Measurements from ENCODE around the gene RASSF3.
A peak's percentile ranks its signal among the peaks of the same experiment; 100 is the strongest.

RASSF3 gene

DNA sequence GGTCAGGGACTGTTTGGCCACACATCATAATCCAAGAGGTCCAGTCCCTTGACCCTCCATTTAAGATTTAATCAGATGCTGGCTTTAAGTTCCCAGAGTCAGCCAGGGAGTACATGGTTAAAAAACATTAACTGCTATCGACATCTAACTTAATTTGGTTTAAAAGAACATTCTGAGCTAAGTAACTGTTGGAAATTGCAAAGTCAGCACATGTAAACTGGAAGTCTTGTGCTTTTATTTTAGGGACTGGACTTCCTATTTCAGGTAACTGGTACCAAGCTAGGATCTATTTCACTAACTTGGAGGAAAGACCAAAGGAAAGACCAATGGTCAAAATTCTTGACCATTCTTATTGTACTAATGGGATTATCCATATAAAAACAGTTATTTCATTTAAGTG lies 108.4 kb downstream of the RASSF3 start:
- Histone ChIP-seq H3K23ac (ENCODE audit: low read length) (no peak overlapping the region), H4K8ac (ENCODE audit: low read depth, low read length) (no peak overlapping the region), H3K79me1 (ENCODE audit: low read length) (no peaks in the 10 kb centered on the region), H3K14ac (ENCODE audit: low read length) (no peak overlapping the region), H4K12ac (ENCODE audit: low read depth, low read length) (no peak overlapping the region), H3K4me3 (ENCODE audit: low read depth, low read length) (no peak overlapping the region), H2BK5ac (ENCODE audit: low read depth, low read length, poor library complexity) (no peak overlapping the region), H4K91ac (ENCODE audit: low read depth, low read length) (no peak overlapping the region), H3K27ac (ENCODE audit: low read depth, low read length) (no peak overlapping the region), H3K4me1 (ENCODE audit: control insufficient read depth in 1 of 2, insufficient read depth in 2 of 2, low read length in 2 of 2) (no peaks in the 10 kb centered on the region), H2AK5ac (ENCODE audit: low read length) (no peak overlapping the region), H3K36me3 (ENCODE audit: control insufficient read depth in 1 of 2, insufficient read depth in 2 of 2, low read length in 2 of 2) (peaks cover 4 to 23% of the 10 kb centered on the region in 2 experiments), H3K4me2 (ENCODE audit: low read length) (no peak overlapping the region), H3K79me2 (ENCODE audit: control insufficient read depth, insufficient read depth, low read length, poor library complexity) (no peaks in the 10 kb centered on the region), H3K9ac (ENCODE audit: low read length) (no peak overlapping the region), H3K9me3 (ENCODE audit: insufficient read depth, low read depth, low read length) (no peaks in the 10 kb centered on the region), H2BK120ac (ENCODE audit: insufficient read depth, low read length, poor library complexity) (no peak overlapping the region), H3K27me3 (ENCODE audit: insufficient read depth, low read length) (no peaks in the 10 kb centered on the region), H2BK12ac (ENCODE audit: low read length) (no peak overlapping the region), H3K18ac (ENCODE audit: low read length) (no peak overlapping the region), H3K4ac (ENCODE audit: low read depth, low read length) (no peak overlapping the region), H2AFZ (ENCODE audit: insufficient read depth, low read length, poor library complexity) (no peak overlapping the region)
- WGBS (ENCODE audit: extremely low coverage, insufficient coverage, insufficient read length), result no CpG with 5 or more reads among the region's 1 CpG
- no peak for DNase-seq

DNA sequence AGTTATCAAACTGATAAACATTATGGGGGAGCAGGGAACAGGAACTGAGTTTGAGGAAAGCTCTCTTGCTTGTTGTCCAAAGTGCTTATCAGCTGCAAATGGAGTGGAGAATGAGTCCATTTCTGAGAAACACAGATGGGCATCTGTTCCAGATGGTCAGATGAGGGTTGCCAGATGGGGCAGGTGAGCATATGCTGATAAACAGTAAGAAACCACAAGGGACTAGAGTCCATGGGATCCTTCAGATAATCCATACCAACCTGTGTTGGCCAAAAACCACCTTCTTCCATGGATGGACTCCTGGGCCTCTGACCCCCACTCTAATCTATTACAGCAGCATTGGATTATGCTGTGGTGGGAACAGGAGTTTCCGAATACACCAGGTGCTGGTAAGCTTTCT lies 110.6 kb downstream of the RASSF3 start:
- Histone ChIP-seq H3K4me3 (ENCODE audit: low read depth, low read length) (no peak overlapping the region), H3K18ac (ENCODE audit: low read length) (no peak overlapping the region), H2AFZ (ENCODE audit: insufficient read depth, low read length, poor library complexity) (no peak overlapping the region), H4K12ac (ENCODE audit: low read depth, low read length) (no peak overlapping the region), H4K8ac (ENCODE audit: low read depth, low read length) (no peak overlapping the region), H3K4me2 (ENCODE audit: low read length) (no peak overlapping the region), H3K27me3 (ENCODE audit: insufficient read depth, low read length) (no peaks in the 10 kb centered on the region), H3K14ac (ENCODE audit: low read length) (no peak overlapping the region), H2BK120ac (ENCODE audit: insufficient read depth, low read length, poor library complexity) (no peak overlapping the region), H2AK5ac (ENCODE audit: low read length) (no peak overlapping the region), H3K36me3 (ENCODE audit: control insufficient read depth in 1 of 2, insufficient read depth in 2 of 2, low read length in 2 of 2) (peaks cover 4 to 18% of the 10 kb centered on the region in 2 experiments), H2BK12ac (ENCODE audit: low read length) (no peak overlapping the region), H3K4ac (ENCODE audit: low read depth, low read length) (no peak overlapping the region), H3K27ac (ENCODE audit: low read depth, low read length) (no peak overlapping the region), H3K4me1 (ENCODE audit: control insufficient read depth in 1 of 2, insufficient read depth in 2 of 2, low read length in 2 of 2) (peaks cover 0 to 6% of the 10 kb centered on the region in 2 experiments), H3K79me2 (ENCODE audit: control insufficient read depth, insufficient read depth, low read length, poor library complexity) (no peaks in the 10 kb centered on the region), H3K9me3 (ENCODE audit: insufficient read depth, low read depth, low read length) (no peaks in the 10 kb centered on the region), H3K79me1 (ENCODE audit: low read length) (no peaks in the 10 kb centered on the region), H3K9ac (ENCODE audit: low read length) (no peak overlapping the region), H2BK5ac (ENCODE audit: low read depth, low read length, poor library complexity) (no peak overlapping the region), H4K91ac (ENCODE audit: low read depth, low read length) (no peak overlapping the region), H3K23ac (ENCODE audit: low read length) (no peak overlapping the region)
- no CpG with 5 or more reads among the region's 1 CpG for WGBS (ENCODE audit: extremely low coverage, insufficient coverage, insufficient read length)
- no peak for DNase-seq

DNA sequence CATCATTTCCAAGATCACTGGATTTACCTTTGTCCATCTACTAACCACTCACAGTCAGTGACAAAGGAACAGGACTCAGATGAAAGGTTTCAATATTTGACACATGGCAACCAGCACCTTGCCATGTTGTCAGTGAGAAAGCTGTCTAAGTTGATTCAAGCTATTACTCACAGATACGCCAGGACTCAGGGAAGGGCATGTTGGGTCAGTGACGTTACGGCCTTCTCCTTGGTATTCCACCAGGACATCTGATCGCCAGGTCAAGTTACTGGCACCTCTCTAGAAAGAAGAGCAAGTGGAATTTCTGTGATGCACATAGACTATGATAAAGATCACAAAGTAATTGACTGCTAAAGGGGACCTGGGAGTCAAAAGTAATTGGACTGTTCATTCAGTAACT lies 112.5 kb downstream of the RASSF3 start:
- no peaks in the 10 kb centered on the region for H3K79me1 ChIP-seq (ENCODE audit: low read length)
- H3K18ac ChIP-seq (ENCODE audit: low read length), result no peak overlapping the region
- H3K27ac ChIP-seq (ENCODE audit: low read depth, low read length), result no peak overlapping the region
- H4K91ac ChIP-seq (ENCODE audit: low read depth, low read length), result no peak overlapping the region
- peak; percentile 90 to 92 for DNase-seq
- no peak overlapping the region for H3K14ac ChIP-seq (ENCODE audit: low read length)
- H3K9ac ChIP-seq (ENCODE audit: low read length), result no peak overlapping the region
- no peak overlapping the region for H2BK5ac ChIP-seq (ENCODE audit: low read depth, low read length, poor library complexity)
- no peaks in the 10 kb centered on the region for H3K79me2 ChIP-seq (ENCODE audit: control insufficient read depth, insufficient read depth, low read length, poor library complexity)
- no peak overlapping the region for H4K12ac ChIP-seq (ENCODE audit: low read depth, low read length)
- no CpG with 5 or more reads among the region's 4 CpGs for WGBS (ENCODE audit: extremely low coverage, insufficient coverage, insufficient read length)
- H3K4me2 ChIP-seq (ENCODE audit: low read length), result no peak overlapping the region
- H3K9me3 ChIP-seq (ENCODE audit: insufficient read depth, low read depth, low read length), result no peaks in the 10 kb centered on the region
- no peak overlapping the region for H3K23ac ChIP-seq (ENCODE audit: low read length)
- peaks cover 0 to 6% of the 10 kb centered on the region in 2 experiments for H3K4me1 ChIP-seq (ENCODE audit: control insufficient read depth in 1 of 2, insufficient read depth in 2 of 2, low read length in 2 of 2)
- H2BK120ac ChIP-seq (ENCODE audit: insufficient read depth, low read length, poor library complexity), result no peak overlapping the region
- H4K8ac ChIP-seq (ENCODE audit: low read depth, low read length), result no peak overlapping the region
- no peak overlapping the region for H3K4ac ChIP-seq (ENCODE audit: low read depth, low read length)
- H2BK12ac ChIP-seq (ENCODE audit: low read length), result no peak overlapping the region
- no peak overlapping the region for H3K4me3 ChIP-seq (ENCODE audit: low read depth, low read length)
- H3K36me3 ChIP-seq (ENCODE audit: control insufficient read depth in 1 of 2, insufficient read depth in 2 of 2, low read length in 2 of 2), result peaks cover 7 to 15% of the 10 kb centered on the region in 2 experiments
- no peak overlapping the region for H2AK5ac ChIP-seq (ENCODE audit: low read length)
- H3K27me3 ChIP-seq (ENCODE audit: insufficient read depth, low read length), result no peaks in the 10 kb centered on the region
- no peak overlapping the region for H2AFZ ChIP-seq (ENCODE audit: insufficient read depth, low read length, poor library complexity)

DNA sequence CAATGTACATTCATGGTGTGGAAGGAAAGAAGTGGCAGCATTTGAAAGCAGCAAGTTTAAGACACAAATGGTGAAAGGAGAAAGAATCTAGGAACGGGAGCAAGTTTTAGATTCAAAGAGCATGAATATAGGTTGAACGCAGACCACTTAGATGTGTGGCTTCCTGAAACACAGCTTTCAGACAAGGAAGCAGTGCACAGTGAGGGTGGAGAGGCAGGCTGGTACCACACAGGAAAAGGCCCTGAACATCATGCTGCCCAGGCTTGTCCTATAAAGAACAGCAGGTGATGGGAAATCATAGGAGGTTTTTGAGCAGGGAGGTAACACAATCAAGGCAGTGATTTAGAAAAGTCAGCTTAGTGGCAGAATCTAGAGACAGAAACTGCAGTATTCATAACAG lies 113.3 kb downstream of the RASSF3 start:
- no peak overlapping the region for H4K91ac ChIP-seq (ENCODE audit: low read depth, low read length)
- H2BK120ac ChIP-seq (ENCODE audit: insufficient read depth, low read length, poor library complexity), result no peak overlapping the region
- no peak overlapping the region for H3K4me2 ChIP-seq (ENCODE audit: low read length)
- no peak overlapping the region for H2BK12ac ChIP-seq (ENCODE audit: low read length)
- no peak overlapping the region for H3K18ac ChIP-seq (ENCODE audit: low read length)
- no peak overlapping the region for H4K8ac ChIP-seq (ENCODE audit: low read depth, low read length)
- peaks cover 0 to 6% of the 10 kb centered on the region in 2 experiments for H3K4me1 ChIP-seq (ENCODE audit: control insufficient read depth in 1 of 2, insufficient read depth in 2 of 2, low read length in 2 of 2)
- H3K4ac ChIP-seq (ENCODE audit: low read depth, low read length), result no peak overlapping the region
- no peaks in the 10 kb centered on the region for H3K79me2 ChIP-seq (ENCODE audit: control insufficient read depth, insufficient read depth, low read length, poor library complexity)
- no peak overlapping the region for H3K4me3 ChIP-seq (ENCODE audit: low read depth, low read length)
- H3K23ac ChIP-seq (ENCODE audit: low read length), result no peak overlapping the region
- no peak overlapping the region for H2BK5ac ChIP-seq (ENCODE audit: low read depth, low read length, poor library complexity)
- H3K9ac ChIP-seq (ENCODE audit: low read length), result no peak overlapping the region
- no peak overlapping the region for H3K14ac ChIP-seq (ENCODE audit: low read length)
- no CpG with 5 or more reads among the region's 2 CpGs for WGBS (ENCODE audit: extremely low coverage, insufficient coverage, insufficient read length)
- no peak overlapping the region for H3K27ac ChIP-seq (ENCODE audit: low read depth, low read length)
- no peak for DNase-seq
- no peak overlapping the region for H4K12ac ChIP-seq (ENCODE audit: low read depth, low read length)
- H3K27me3 ChIP-seq (ENCODE audit: insufficient read depth, low read length), result no peaks in the 10 kb centered on the region
- H2AK5ac ChIP-seq (ENCODE audit: low read length), result no peak overlapping the region
- H3K36me3 ChIP-seq (ENCODE audit: control insufficient read depth in 1 of 2, insufficient read depth in 2 of 2, low read length in 2 of 2), result peaks cover 9 to 15% of the 10 kb centered on the region in 2 experiments
- no peaks in the 10 kb centered on the region for H3K79me1 ChIP-seq (ENCODE audit: low read length)
- H2AFZ ChIP-seq (ENCODE audit: insufficient read depth, low read length, poor library complexity), result no peak overlapping the region
- no peaks in the 10 kb centered on the region for H3K9me3 ChIP-seq (ENCODE audit: insufficient read depth, low read depth, low read length)
